ENCODE results near the gene CDKN2A.

CDKN2A gene

GRCh38 chr9:22041344-22041743, 47.2 kb upstream of the CDKN2A start:
- no peak for DNase-seq (ENCODE audit: low read depth in 1 of 2, low spot score in 1 of 2)
- Histone ChIP-seq H3K27me3 (ENCODE audit: insufficient read depth, poor library complexity, severe bottlenecking) (no peaks in the 10 kb centered on the region), H3K4me3 (replicated peaks; ENCODE audit: insufficient read depth, low read length) (no peak overlapping the region), H3K27ac (replicated peaks) (no peak overlapping the region)
- TF ChIP-seq REST (IDR thresholded peaks at IDR 0.05; ENCODE audit: insufficient replicate concordance, low read depth), result no peak
- TF ChIP-seq GABPA (IDR thresholded peaks at IDR 0.05; ENCODE audit: low read depth), result no peak
- TF ChIP-seq SPI1 (IDR thresholded peaks at IDR 0.05; ENCODE audit: borderline replicate concordance, low read depth), result no peak
- TF ChIP-seq CTCF (IDR thresholded peaks at IDR 0.05; ENCODE audit: insufficient read depth, low read length), result no peak
- TF ChIP-seq POLR2AphosphoS5 (IDR thresholded peaks at IDR 0.05; ENCODE audit: low read depth), result no peak

GRCh38 chr9:22040760-22041159, 46.6 kb upstream of the CDKN2A start:
- Histone ChIP-seq H3K27me3 (ENCODE audit: insufficient read depth, poor library complexity, severe bottlenecking) (no peaks in the 10 kb centered on the region), H3K27ac (replicated peaks) (no peak overlapping the region), H3K4me3 (replicated peaks; ENCODE audit: insufficient read depth, low read length) (no peak overlapping the region)
- TF ChIP-seq GABPA (IDR thresholded peaks at IDR 0.05; ENCODE audit: low read depth) (no peak), CTCF (IDR thresholded peaks at IDR 0.05; ENCODE audit: insufficient read depth, low read length) (no peak), REST (IDR thresholded peaks at IDR 0.05; ENCODE audit: insufficient replicate concordance, low read depth) (no peak)
- DNase-seq (ENCODE audit: low read depth in 1 of 2, low spot score in 1 of 2), result no peak

GRCh38 chr9:22039258-22039657, 45.1 kb upstream of the CDKN2A start:
- DNase-seq (ENCODE audit: low read depth in 1 of 2, low spot score in 1 of 2), result no peak
- no peak for TF ChIP-seq GABPA (IDR thresholded peaks at IDR 0.05; ENCODE audit: low read depth)
- TF ChIP-seq REST (IDR thresholded peaks at IDR 0.05; ENCODE audit: insufficient replicate concordance, low read depth), result no peak
- TF ChIP-seq CTCF (IDR thresholded peaks at IDR 0.05; ENCODE audit: insufficient read depth, low read length), result no peak
- no peak for TF ChIP-seq SPI1 (IDR thresholded peaks at IDR 0.05; ENCODE audit: borderline replicate concordance, low read depth)
- TF ChIP-seq POLR2AphosphoS5 (IDR thresholded peaks at IDR 0.05; ENCODE audit: low read depth), result no peak
- Histone ChIP-seq H3K27me3 (ENCODE audit: insufficient read depth, poor library complexity, severe bottlenecking) (no peaks in the 10 kb centered on the region), H3K4me3 (replicated peaks; ENCODE audit: insufficient read depth, low read length) (no peak overlapping the region), H3K27ac (replicated peaks) (no peak overlapping the region)
